ENCODE results near the gene CHPF2. TPM values are rescaled to one million over a fixed set of nuclear protein-coding genes. Genes with fewer than 3 reads are reported as not detected.

The CHPF2 gene
- total RNA-seq, 4 donors from 2014 or later, result 11.1 to 16.1 (median 14.1) TPM

DNA sequence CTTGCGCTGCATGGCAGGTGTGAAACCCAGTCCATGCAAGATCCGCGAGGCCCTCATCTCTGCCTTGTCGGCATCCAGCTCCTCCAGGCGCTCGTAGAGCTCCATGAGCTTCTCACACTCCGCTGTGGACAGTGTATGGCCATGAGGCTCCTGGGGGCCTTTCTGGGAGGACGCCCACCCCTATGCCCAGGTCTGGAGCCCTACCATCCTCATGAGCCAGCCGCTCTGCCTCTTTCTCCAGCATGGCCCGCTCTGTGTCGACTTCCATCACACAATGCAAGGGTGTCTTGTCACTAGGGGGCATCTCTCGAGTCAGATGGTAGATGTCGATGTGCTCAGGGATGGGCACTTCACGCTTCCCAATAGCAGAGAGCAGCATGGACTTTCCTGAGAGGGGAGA is 8.6 kb upstream of the CHPF2 start:
- in situ Hi-C loops (cut with MboI; ENCODE audit: low sequenced_read_pairs in 4 of 4), result no loop called here
- Histone ChIP-seq H3K4me3 (no peak overlapping the region), H3K27me3 (no peaks in the 10 kb centered on the region), H3K27ac (no peak overlapping the region), H3K9me3 (no peaks in the 10 kb centered on the region), H3K4me1 (peaks cover 21 to 24% of the 10 kb centered on the region in 2 donors), H3K36me3 (peaks cover 2 to 70% of the 10 kb centered on the region in 2 donors)
- DNase-seq (no peak), ATAC-seq (no peak)
- no peak for TF ChIP-seq POLR2A (IDR thresholded peaks at IDR 0.05)
- intact Hi-C loops (cut with DNase I; ENCODE audit: low total_unique reads), result no loop called here

DNA sequence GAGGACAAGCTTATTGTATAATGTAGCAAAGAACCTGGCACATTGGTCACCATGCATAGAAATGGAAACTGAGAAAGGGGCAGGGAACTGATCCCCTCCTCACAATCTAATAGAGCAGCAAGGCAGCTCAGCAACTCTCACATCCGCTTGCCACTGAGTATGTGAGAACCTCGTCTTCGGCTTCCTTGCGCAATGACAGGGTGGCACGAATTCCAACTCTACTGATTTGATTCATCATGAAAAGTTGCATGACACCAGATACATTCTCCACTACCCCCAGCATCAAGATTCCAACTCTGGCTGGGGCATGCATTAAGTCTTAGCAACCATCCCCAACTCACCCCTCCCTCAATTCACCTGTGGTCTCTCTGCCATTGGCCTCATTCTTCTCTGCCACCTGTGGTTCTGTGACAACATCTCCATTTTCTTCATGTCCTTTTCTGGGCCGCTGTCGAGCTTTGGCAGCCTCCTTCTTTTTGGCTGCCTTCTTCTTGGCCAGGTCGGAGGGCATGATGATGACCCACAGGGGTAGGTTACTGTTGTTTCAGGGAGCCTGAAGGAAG is 6.3 kb upstream of the CHPF2 start:
- in situ Hi-C loops (cut with MboI; ENCODE audit: low sequenced_read_pairs in 4 of 4) (no loop called here), intact Hi-C loops (cut with DNase I; ENCODE audit: low total_unique reads) (loop anchor here (2.0 to 5.0 kb wide), 5 partner anchors 21 to 139 kb away; partner anchors contain the start of genes AGAP3, ASB10 and NUB1)
- Histone ChIP-seq H3K9me3 (no peaks in the 10 kb centered on the region), H3K27ac (peak overlapping the region; percentile 83 to 91 (median 85)), H3K4me1 (peaks cover 21 to 24% of the 10 kb centered on the region in 2 donors), H3K36me3 (peaks cover 0 to 47% of the 10 kb centered on the region in 2 donors), H3K27me3 (no peaks in the 10 kb centered on the region), H3K4me3 (peak overlapping the region; percentile 70 to 90 (median 82))
- no peak for ATAC-seq
- DNase-seq, result no peak
- no peak for TF ChIP-seq POLR2A (IDR thresholded peaks at IDR 0.05)
- TF ChIP-seq, protein P1, sequence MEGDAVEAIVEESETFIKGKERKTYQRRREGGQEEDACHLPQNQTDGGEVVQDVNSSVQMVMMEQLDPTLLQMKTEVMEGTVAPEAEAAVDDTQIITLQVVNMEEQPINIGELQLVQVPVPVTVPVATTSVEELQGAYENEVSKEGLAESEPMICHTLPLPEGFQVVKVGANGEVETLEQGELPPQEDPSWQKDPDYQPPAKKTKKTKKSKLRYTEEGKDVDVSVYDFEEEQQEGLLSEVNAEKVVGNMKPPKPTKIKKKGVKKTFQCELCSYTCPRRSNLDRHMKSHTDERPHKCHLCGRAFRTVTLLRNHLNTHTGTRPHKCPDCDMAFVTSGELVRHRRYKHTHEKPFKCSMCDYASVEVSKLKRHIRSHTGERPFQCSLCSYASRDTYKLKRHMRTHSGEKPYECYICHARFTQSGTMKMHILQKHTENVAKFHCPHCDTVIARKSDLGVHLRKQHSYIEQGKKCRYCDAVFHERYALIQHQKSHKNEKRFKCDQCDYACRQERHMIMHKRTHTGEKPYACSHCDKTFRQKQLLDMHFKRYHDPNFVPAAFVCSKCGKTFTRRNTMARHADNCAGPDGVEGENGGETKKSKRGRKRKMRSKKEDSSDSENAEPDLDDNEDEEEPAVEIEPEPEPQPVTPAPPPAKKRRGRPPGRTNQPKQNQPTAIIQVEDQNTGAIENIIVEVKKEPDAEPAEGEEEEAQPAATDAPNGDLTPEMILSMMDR (IDR thresholded peaks at IDR 0.05 in 4 of 5, conservative IDR thresholded peaks at IDR 0.05 in 1 of 5), result no peak

DNA sequence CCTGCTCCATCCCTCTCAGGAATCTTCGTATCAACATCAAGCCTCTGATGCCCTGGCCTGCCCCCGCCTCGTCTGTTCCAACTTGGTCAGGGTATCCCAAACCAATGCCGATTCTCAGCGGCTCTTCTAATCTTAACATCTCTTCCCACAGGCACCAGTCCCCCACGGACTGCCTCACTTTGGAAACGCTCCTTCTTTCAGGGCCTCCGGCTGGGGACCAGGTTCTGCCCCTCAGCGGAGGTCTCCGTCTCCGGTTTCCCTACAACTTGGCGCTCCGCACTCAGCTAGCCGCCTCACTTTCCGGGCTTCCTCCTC is 5.8 kb upstream of the CHPF2 start:
- Histone ChIP-seq H3K9me3 (no peaks in the 10 kb centered on the region), H3K4me1 (peaks cover 21 to 27% of the 10 kb centered on the region in 2 donors), H3K27me3 (no peaks in the 10 kb centered on the region), H3K27ac (peak overlapping the region; percentile 83 to 91 (median 85)), H3K4me3 (peak overlapping the region; percentile 70 to 90 (median 82)), H3K36me3 (peaks cover 0 to 42% of the 10 kb centered on the region in 2 donors)
- in situ Hi-C loops (cut with MboI; ENCODE audit: low sequenced_read_pairs in 4 of 4), result no loop called here
- TF ChIP-seq, protein P1 (IDR thresholded peaks at IDR 0.05 in 4 of 5, conservative IDR thresholded peaks at IDR 0.05 in 1 of 5), result no peak
- TF ChIP-seq POLR2A (IDR thresholded peaks at IDR 0.05), result no peak
- DNase-seq, result no peak
- ATAC-seq, result no peak
- intact Hi-C loops (cut with DNase I; ENCODE audit: low total_unique reads), result loop anchor here (2.0 to 5.0 kb wide), 5 partner anchors 20 to 139 kb away; partner anchors contain the start of genes AGAP3, ASB10 and NUB1

DNA sequence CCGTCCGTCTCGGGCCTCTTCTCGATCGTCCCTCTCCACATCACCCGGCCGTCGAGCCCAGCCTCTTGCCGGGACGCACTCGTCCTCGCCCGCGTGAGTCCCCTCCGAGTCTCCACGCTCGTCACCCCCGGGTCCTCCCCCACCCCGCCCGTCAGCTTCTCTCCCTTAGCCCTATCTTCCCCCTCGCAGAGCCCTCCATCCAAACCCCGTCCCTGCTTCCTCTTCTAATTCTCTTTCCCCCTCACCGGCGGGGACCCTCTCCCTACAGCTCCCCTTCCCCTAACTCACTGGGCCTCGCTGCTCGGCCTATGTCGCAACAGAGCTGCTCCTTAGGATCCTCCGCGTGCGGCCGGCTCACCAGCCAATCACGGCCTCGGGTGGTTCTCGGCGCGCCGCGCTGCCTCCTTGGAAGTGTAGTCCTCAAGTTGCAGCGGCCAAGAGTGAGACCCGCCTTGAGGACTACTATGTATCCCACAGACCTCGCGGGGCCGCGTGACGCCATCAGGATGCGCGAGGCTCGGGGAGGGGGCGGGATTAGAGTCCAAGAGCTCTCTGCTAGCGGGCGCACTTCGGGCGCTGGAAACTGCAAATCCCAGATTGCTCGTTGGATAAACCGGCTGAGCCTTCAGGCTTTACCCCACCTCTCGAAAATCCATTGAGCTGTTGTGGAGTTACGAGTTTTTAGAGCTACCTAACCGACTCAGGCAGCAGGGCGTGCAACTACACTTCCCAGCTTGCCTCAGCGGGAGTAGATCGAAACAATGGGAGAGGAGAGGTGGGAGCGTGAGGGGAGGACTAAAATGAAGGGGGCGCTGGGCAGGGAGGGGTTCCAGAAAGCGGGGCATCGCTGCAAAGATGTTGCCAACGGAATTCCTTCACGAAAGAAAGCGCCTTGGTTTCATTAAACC is 5.2 kb upstream of the CHPF2 start, which contains the start of gene ABCF2:
Gene ABCF2 (minus strand): TSS at position 331 of the 908 bp plus-strand sequence. CDS start 747 bp downstream, outside the sequence.
- TF ChIP-seq, protein P1 (IDR thresholded peaks at IDR 0.05 in 4 of 5, conservative IDR thresholded peaks at IDR 0.05 in 1 of 5), result no peak
- TF ChIP-seq POLR2A (IDR thresholded peaks at IDR 0.05), result peak; percentile 74 to 83
- DNase-seq (peak; percentile 97 to 99), ATAC-seq (peak; percentile 97)
- in situ Hi-C loops (cut with MboI; ENCODE audit: low sequenced_read_pairs in 4 of 4) (no loop called here), intact Hi-C loops (cut with DNase I; ENCODE audit: low total_unique reads) (loop anchor here (2.0 to 5.0 kb wide), 5 partner anchors 20 to 140 kb away; partner anchors contain the start of genes AGAP3, ASB10 and NUB1)
- peaks cover 27 to 32% of the 10 kb centered on the region in 2 donors for H3K4me1 ChIP-seq
- peak within 1 kb of the TSS; percentile 70 to 90 (median 82) for H3K4me3 ChIP-seq
- peak within 1 kb of the TSS; percentile 83 to 91 (median 85) for H3K27ac ChIP-seq
- H3K9me3 ChIP-seq, result no peaks in the 10 kb centered on the region
- H3K27me3 ChIP-seq, result no peaks in the 10 kb centered on the region
- peaks cover 0 to 36% of the 10 kb centered on the region in 2 donors for H3K36me3 ChIP-seq

Data from gastrocnemius medialis (tissue), 4 donors.